Measurements from ENCODE around the gene TLK1.
A peak's percentile ranks its signal among the peaks of the same experiment; 100 is the strongest.

TLK1 gene

GRCh38 chr2:170975943-170976270, 184.8 kb downstream of the TLK1 start:
- Histone ChIP-seq H3K27me3 (ENCODE audit: control insufficient read depth in 3 of 3, insufficient read depth in 3 of 3, low read depth in 1 of 3, low read length in 3 of 3) (no peaks in the 10 kb centered on the region), H2BK15ac (ENCODE audit: low read length) (no peak overlapping the region), H3K4me2 (ENCODE audit: insufficient read depth, low read length, poor library complexity, severe bottlenecking) (no peak overlapping the region), H3K23ac (ENCODE audit: low read depth, low read length, poor library complexity) (peak overlapping the region; percentile 80), H3K9me3 (replicated peaks in 1 of 2; ENCODE audit: control insufficient read depth in 2 of 2, insufficient read depth in 1 of 2, low read depth in 1 of 2, low read length in 2 of 2) (no peaks in the 10 kb centered on the region), H2BK5ac (ENCODE audit: low read length) (no peak overlapping the region), H3K14ac (ENCODE audit: low read length) (no peak overlapping the region), H4K91ac (ENCODE audit: low read depth, low read length, poor library complexity) (no peak overlapping the region), H2AK5ac (ENCODE audit: low read depth, low read length) (peak overlapping the region; percentile 60), H2AFZ (ENCODE audit: low read length) (no peak overlapping the region), H3K18ac (ENCODE audit: low read length) (no peak overlapping the region), H2BK12ac (ENCODE audit: low read length) (no peak overlapping the region), H4K8ac (ENCODE audit: low read depth, low read length) (no peak overlapping the region), H3K79me1 (ENCODE audit: low read depth, low read length) (no peaks in the 10 kb centered on the region), H3K4me3 (ENCODE audit: low read length in 2 of 2) (no peak overlapping the region), H3K9ac (ENCODE audit: low read depth, low read length, poor library complexity) (no peak overlapping the region), H3K27ac (replicated peaks; ENCODE audit: low read length) (no peak overlapping the region), H3K4me1 (ENCODE audit: control insufficient read depth in 2 of 2, insufficient read depth in 1 of 2, low read depth in 1 of 2, low read length in 2 of 2) (no peaks in the 10 kb centered on the region), H3K36me3 (replicated peaks in 1 of 2; ENCODE audit: control insufficient read depth in 2 of 2, insufficient read depth in 2 of 2, low read length in 2 of 2) (no peaks in the 10 kb centered on the region), H2BK120ac (ENCODE audit: low read depth, low read length) (no peak overlapping the region), H3K4ac (ENCODE audit: low read length) (no peak overlapping the region)
- WGBS, 2 donors (ENCODE audit: extremely low coverage in 2 of 2, insufficient read length in 2 of 2, insufficient replicate concordance in 1 of 2), result no CpG with 5 or more reads among the region's 4 CpGs
- no peak for DNase-seq (ENCODE audit: low spot score)

- Histone ChIP-seq H3K27me3 (ENCODE audit: control insufficient read depth in 3 of 3, insufficient read depth in 3 of 3, low read depth in 1 of 3, low read length in 3 of 3) (no peaks in the 10 kb centered on the region), H2BK120ac (ENCODE audit: low read depth, low read length) (no peak overlapping the region), H2BK12ac (ENCODE audit: low read length) (no peak overlapping the region), H4K91ac (ENCODE audit: low read depth, low read length, poor library complexity) (no peak overlapping the region), H3K14ac (ENCODE audit: low read length) (no peak overlapping the region), H3K23ac (ENCODE audit: low read depth, low read length, poor library complexity) (peak overlapping the region; percentile 80), H3K9ac (ENCODE audit: low read depth, low read length, poor library complexity) (no peak overlapping the region), H4K8ac (ENCODE audit: low read depth, low read length) (no peak overlapping the region), H3K4me1 (ENCODE audit: control insufficient read depth in 2 of 2, insufficient read depth in 1 of 2, low read depth in 1 of 2, low read length in 2 of 2) (no peaks in the 10 kb centered on the region), H3K4me2 (ENCODE audit: insufficient read depth, low read length, poor library complexity, severe bottlenecking) (no peak overlapping the region), H3K9me3 (replicated peaks in 1 of 2; ENCODE audit: control insufficient read depth in 2 of 2, insufficient read depth in 1 of 2, low read depth in 1 of 2, low read length in 2 of 2) (no peaks in the 10 kb centered on the region), H3K4ac (ENCODE audit: low read length) (no peak overlapping the region), H3K79me1 (ENCODE audit: low read depth, low read length) (no peaks in the 10 kb centered on the region), H3K4me3 (ENCODE audit: low read length in 2 of 2) (peak overlapping the region in 1 of 2 donors; percentile 30), H2BK15ac (ENCODE audit: low read length) (peak overlapping the region; percentile 27), H2BK5ac (ENCODE audit: low read length) (no peak overlapping the region), H3K36me3 (replicated peaks in 1 of 2; ENCODE audit: control insufficient read depth in 2 of 2, insufficient read depth in 2 of 2, low read length in 2 of 2) (no peaks in the 10 kb centered on the region), H3K27ac (replicated peaks; ENCODE audit: low read length) (no peak overlapping the region), H2AK5ac (ENCODE audit: low read depth, low read length) (peak overlapping the region; percentile 60), H3K18ac (ENCODE audit: low read length) (no peak overlapping the region), H2AFZ (ENCODE audit: low read length) (no peak overlapping the region)
- no CpG with 5 or more reads among the region's 17 CpGs for WGBS, 2 donors (ENCODE audit: extremely low coverage in 2 of 2, insufficient read length in 2 of 2, insufficient replicate concordance in 1 of 2)
- DNase-seq (ENCODE audit: low spot score), result no peak
Observed at GRCh38 chr2:170975127-170975942, 185.4 kb downstream of the TLK1 start.

- no peak overlapping the region for H3K23ac ChIP-seq (ENCODE audit: low read depth, low read length, poor library complexity)
- WGBS, 2 donors (ENCODE audit: extremely low coverage in 2 of 2, insufficient read length in 2 of 2, insufficient replicate concordance in 1 of 2), result no CpG with 5 or more reads among the region's 11 CpGs
- H3K18ac ChIP-seq (ENCODE audit: low read length), result peak overlapping the region; percentile 97
- H3K36me3 ChIP-seq (replicated peaks in 1 of 2; ENCODE audit: control insufficient read depth in 2 of 2, insufficient read depth in 2 of 2, low read length in 2 of 2), result no peaks in the 10 kb centered on the region
- no peak overlapping the region for H3K14ac ChIP-seq (ENCODE audit: low read length)
- H4K91ac ChIP-seq (ENCODE audit: low read depth, low read length, poor library complexity), result no peak overlapping the region
- no peaks in the 10 kb centered on the region for H3K79me1 ChIP-seq (ENCODE audit: low read depth, low read length)
- no peaks in the 10 kb centered on the region for H3K9me3 ChIP-seq (replicated peaks in 1 of 2; ENCODE audit: control insufficient read depth in 2 of 2, insufficient read depth in 1 of 2, low read depth in 1 of 2, low read length in 2 of 2)
- no peak overlapping the region for H4K8ac ChIP-seq (ENCODE audit: low read depth, low read length)
- peak overlapping the region; percentile 58 for H2AK5ac ChIP-seq (ENCODE audit: low read depth, low read length)
- H3K27me3 ChIP-seq (ENCODE audit: control insufficient read depth in 3 of 3, insufficient read depth in 3 of 3, low read depth in 1 of 3, low read length in 3 of 3), result no peaks in the 10 kb centered on the region
- no peak overlapping the region for H3K4me2 ChIP-seq (ENCODE audit: insufficient read depth, low read length, poor library complexity, severe bottlenecking)
- no peak overlapping the region for H3K4me3 ChIP-seq (ENCODE audit: low read length in 2 of 2)
- H2BK12ac ChIP-seq (ENCODE audit: low read length), result no peak overlapping the region
- H3K27ac ChIP-seq (replicated peaks; ENCODE audit: low read length), result no peak overlapping the region
- peak overlapping the region; percentile 99 for H2AFZ ChIP-seq (ENCODE audit: low read length)
- H2BK5ac ChIP-seq (ENCODE audit: low read length), result no peak overlapping the region
- H2BK120ac ChIP-seq (ENCODE audit: low read depth, low read length), result no peak overlapping the region
- no peak for DNase-seq (ENCODE audit: low spot score)
- no peaks in the 10 kb centered on the region for H3K4me1 ChIP-seq (ENCODE audit: control insufficient read depth in 2 of 2, insufficient read depth in 1 of 2, low read depth in 1 of 2, low read length in 2 of 2)
- H2BK15ac ChIP-seq (ENCODE audit: low read length), result peak overlapping the region; percentile 86
- H3K9ac ChIP-seq (ENCODE audit: low read depth, low read length, poor library complexity), result no peak overlapping the region
- no peak overlapping the region for H3K4ac ChIP-seq (ENCODE audit: low read length)
Observed at GRCh38 chr2:170974304-170974993, 186.2 kb downstream of the TLK1 start.

Measured in neuronal stem cell (in vitro differentiated cells).